Breast epithelium (tissue), 3 donors: Measurements from ENCODE around the gene STEAP4.

Experiments used
- POLR2AphosphoS5 ChIP-seq, 3 donors: sonication (generic); formaldehyde crosslinking; IDR thresholded peaks; one replicate each; pipeline ENCODE4 v1.6.1; 2017; ENCODE audit warnings: antibody characterized with exemption in 3 of 3
- TF ChIP-seq, protein P1 (sequence below), 3 donors: fragments of 450-650 bp; IDR thresholded peaks; one replicate each; pipeline ENCODE4 v1.5.1; 2016 to 2017; ENCODE audit warnings: antibody characterized with exemption in 3 of 3, mild to moderate bottlenecking in 3 of 3, moderate library complexity in 3 of 3

DNA sequence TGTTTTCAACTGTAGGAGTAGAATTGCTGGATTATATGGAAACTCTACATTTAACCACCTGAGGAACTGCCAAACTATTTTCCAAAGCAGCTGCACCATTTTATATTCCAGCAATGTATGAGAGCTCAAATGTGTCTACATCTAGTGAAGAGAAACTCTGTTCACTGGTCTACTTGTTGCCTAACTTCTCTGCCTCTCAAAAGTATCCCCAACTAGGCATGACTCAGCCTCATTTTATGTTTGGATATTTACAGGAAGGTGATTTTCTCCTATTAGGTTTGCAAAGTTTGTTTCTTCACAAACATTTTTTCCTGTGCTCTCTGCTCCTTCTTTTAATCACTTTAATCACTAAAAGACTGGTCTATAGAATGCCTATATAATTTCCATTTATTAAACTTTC, 49.8 kb downstream of the STEAP4 start:
- TF ChIP-seq, protein P1, sequence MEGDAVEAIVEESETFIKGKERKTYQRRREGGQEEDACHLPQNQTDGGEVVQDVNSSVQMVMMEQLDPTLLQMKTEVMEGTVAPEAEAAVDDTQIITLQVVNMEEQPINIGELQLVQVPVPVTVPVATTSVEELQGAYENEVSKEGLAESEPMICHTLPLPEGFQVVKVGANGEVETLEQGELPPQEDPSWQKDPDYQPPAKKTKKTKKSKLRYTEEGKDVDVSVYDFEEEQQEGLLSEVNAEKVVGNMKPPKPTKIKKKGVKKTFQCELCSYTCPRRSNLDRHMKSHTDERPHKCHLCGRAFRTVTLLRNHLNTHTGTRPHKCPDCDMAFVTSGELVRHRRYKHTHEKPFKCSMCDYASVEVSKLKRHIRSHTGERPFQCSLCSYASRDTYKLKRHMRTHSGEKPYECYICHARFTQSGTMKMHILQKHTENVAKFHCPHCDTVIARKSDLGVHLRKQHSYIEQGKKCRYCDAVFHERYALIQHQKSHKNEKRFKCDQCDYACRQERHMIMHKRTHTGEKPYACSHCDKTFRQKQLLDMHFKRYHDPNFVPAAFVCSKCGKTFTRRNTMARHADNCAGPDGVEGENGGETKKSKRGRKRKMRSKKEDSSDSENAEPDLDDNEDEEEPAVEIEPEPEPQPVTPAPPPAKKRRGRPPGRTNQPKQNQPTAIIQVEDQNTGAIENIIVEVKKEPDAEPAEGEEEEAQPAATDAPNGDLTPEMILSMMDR (IDR thresholded peaks at IDR 0.05), result no peak
- TF ChIP-seq POLR2AphosphoS5 (IDR thresholded peaks at IDR 0.05), result no peak
